Measurements from ENCODE around the gene C17orf75. TPM values are rescaled to one million over a fixed set of nuclear protein-coding genes. Genes with fewer than 3 reads are reported as not detected.

The C17orf75 gene
- total and polyA plus RNA-seq, 2 donors (not counting 1 experiment from before 2014, with no cell fraction given) = 11.3 to 24.5 TPM

- H3K4me3 ChIP-seq (ENCODE audit: control extremely low read depth in 1 of 5, extremely low read depth in 1 of 5, insufficient read depth in 1 of 5, low read depth in 2 of 5, low read length in 4 of 5) = no peak overlapping the region
- H3K9ac ChIP-seq (ENCODE audit: low read length) = no peak overlapping the region
- no peak overlapping the region for H3K27ac Mint-ChIP-seq
- H3K9me3 Mint-ChIP-seq (ENCODE audit: insufficient read depth) = no peaks in the 10 kb centered on the region
- no peaks in the 10 kb centered on the region for H3K4me1 Mint-ChIP-seq
- ATAC-seq (ENCODE audit: low read depth) (no peak), DNase-seq (no peak)
- H3K4me3 Mint-ChIP-seq = no peak overlapping the region
- intact Hi-C loops (cut with micrococcal nuclease) = no loop called here
- H3K27me3 Mint-ChIP-seq = no peaks in the 10 kb centered on the region
- CTCF ChIA-PET = no interaction called here
- H3K27ac ChIP-seq (ENCODE audit: low read length in 2 of 2) = no peak overlapping the region
- no peak overlapping the region for H2AFZ ChIP-seq (ENCODE audit: insufficient read depth, low read depth, low read length, poor library complexity, severe bottlenecking)
- H3K4me2 ChIP-seq (replicated peaks; ENCODE audit: low read depth, low read length, poor library complexity, severe bottlenecking) = no peak overlapping the region
- POLR2A ChIA-PET = no interaction called here
- no peaks in the 10 kb centered on the region for H3K9me3 ChIP-seq (ENCODE audit: control extremely low read depth in 1 of 3, control insufficient read depth in 2 of 3, insufficient read depth in 1 of 3, low read length in 2 of 3)
- H3K36me3 ChIP-seq (replicated peaks in 1 of 2; ENCODE audit: control extremely low read depth in 1 of 2, control insufficient read depth in 1 of 2, extremely low read depth in 1 of 2, insufficient read depth in 2 of 2, low read length in 1 of 2) = peaks cover 14 to 46% of the 10 kb centered on the region in 2 experiments
- 100% methylated on average over 5 of the region's 5 CpGs for WGBS (ENCODE audit: insufficient coverage)
- no peaks in the 10 kb centered on the region for H3K79me2 ChIP-seq (ENCODE audit: control insufficient read depth, insufficient read depth, low read length)
- H4K20me1 ChIP-seq (ENCODE audit: control insufficient read depth, insufficient read depth, low read length, poor library complexity, severe bottlenecking) = peaks cover 5% of the 10 kb centered on the region
- TF ChIP-seq CTCF (IDR thresholded peaks at IDR 0.05) (no peak), EZH2 (IDR thresholded peaks at IDR 0.05; ENCODE audit: borderline replicate concordance, insufficient read depth, low read depth, low read length, poor library complexity, severe bottlenecking) (no peak)
- no peaks in the 10 kb centered on the region for H3K4me1 ChIP-seq (ENCODE audit: control insufficient read depth in 2 of 2, insufficient read depth in 2 of 2, low read length in 2 of 2)
- no peaks in the 10 kb centered on the region for H3K27me3 ChIP-seq (replicated peaks in 1 of 4; ENCODE audit: control extremely low read depth in 1 of 4, control insufficient read depth in 3 of 4, insufficient read depth in 4 of 4, low read length in 3 of 4)
Observed at GRCh38 chr17:32382526-32383223, 40.7 kb upstream of the C17orf75 start.

GRCh38 chr17:32370426-32370825 lies 28.5 kb upstream of the C17orf75 start:
- H3K4me1 Mint-ChIP-seq = peaks cover 6% of the 10 kb centered on the region
- no peak for DNase-seq
- no peaks in the 10 kb centered on the region for H3K9me3 Mint-ChIP-seq (ENCODE audit: insufficient read depth)
- Histone ChIP-seq H3K4me2 (replicated peaks; ENCODE audit: low read depth, low read length, poor library complexity, severe bottlenecking) (no peak overlapping the region), H3K36me3 (replicated peaks in 1 of 2; ENCODE audit: control extremely low read depth in 1 of 2, control insufficient read depth in 1 of 2, extremely low read depth in 1 of 2, insufficient read depth in 2 of 2, low read length in 1 of 2) (peaks cover 7 to 87% of the 10 kb centered on the region in 2 experiments), H3K27me3 (replicated peaks in 1 of 4; ENCODE audit: control extremely low read depth in 1 of 4, control insufficient read depth in 3 of 4, insufficient read depth in 4 of 4, low read length in 3 of 4) (no peaks in the 10 kb centered on the region), H3K79me2 (ENCODE audit: control insufficient read depth, insufficient read depth, low read length) (peaks cover 14% of the 10 kb centered on the region), H3K4me3 (ENCODE audit: control extremely low read depth in 1 of 5, extremely low read depth in 1 of 5, insufficient read depth in 1 of 5, low read depth in 2 of 5, low read length in 4 of 5) (no peak overlapping the region), H4K20me1 (ENCODE audit: control insufficient read depth, insufficient read depth, low read length, poor library complexity, severe bottlenecking) (peaks cover 73% of the 10 kb centered on the region), H3K27ac (ENCODE audit: low read length in 2 of 2) (no peak overlapping the region), H3K4me1 (ENCODE audit: control insufficient read depth in 2 of 2, insufficient read depth in 2 of 2, low read length in 2 of 2) (no peaks in the 10 kb centered on the region), H3K9ac (ENCODE audit: low read length) (no peak overlapping the region), H2AFZ (ENCODE audit: insufficient read depth, low read depth, low read length, poor library complexity, severe bottlenecking) (no peak overlapping the region), H3K9me3 (ENCODE audit: control extremely low read depth in 1 of 3, control insufficient read depth in 2 of 3, insufficient read depth in 1 of 3, low read length in 2 of 3) (no peaks in the 10 kb centered on the region)
- ATAC-seq (ENCODE audit: low read depth) = no peak
- H3K27me3 Mint-ChIP-seq = no peaks in the 10 kb centered on the region
- H3K27ac Mint-ChIP-seq = no peak overlapping the region
- no peak for TF ChIP-seq CTCF (IDR thresholded peaks at IDR 0.05)
- TF ChIP-seq EZH2 (IDR thresholded peaks at IDR 0.05; ENCODE audit: borderline replicate concordance, insufficient read depth, low read depth, low read length, poor library complexity, severe bottlenecking) = no peak
- no CpG with 5 or more reads among the region's 1 CpG for WGBS (ENCODE audit: insufficient coverage)
- CTCF ChIA-PET = interaction anchor here (1.0 kb wide), 1 partner anchor 92 kb away, joined by 4 read pairs; no protein-coding TSS in a partner anchor
- intact Hi-C loops (cut with micrococcal nuclease) = no loop called here
- no peak overlapping the region for H3K4me3 Mint-ChIP-seq
- POLR2A ChIA-PET = no interaction called here
